Measurements from ENCODE around the gene DTX4. TPM values are rescaled to one million over a fixed set of nuclear protein-coding genes. Genes with fewer than 3 reads are reported as not detected.
A peak's percentile ranks its signal among the peaks of the same experiment; 100 is the strongest.

Gene DTX4
- total RNA-seq, 1 experiment from 2014 or later: 7.6 TPM

- TF ChIP-seq YY1 (IDR thresholded peaks at IDR 0.05; ENCODE audit: extremely low read depth, insufficient replicate concordance, low read depth, low read length) (no peak), EZH2 (IDR thresholded peaks at IDR 0.05) (no peak), ZNF274 (IDR thresholded peaks at IDR 0.05; ENCODE audit: low read depth, low read length) (no peak), SIN3A (IDR thresholded peaks at IDR 0.05; ENCODE audit: low read depth) (peak; percentile 91), CEBPB (IDR thresholded peaks at IDR 0.05; ENCODE audit: low read depth) (no peak)
Observed at GRCh38 chr11:59144579-59145345, 27.2 kb upstream of the DTX4 start (continued).

GRCh38 chr11:59145534-59145933 is 26.4 kb upstream of the DTX4 start:
- H3K9me2 ChIP-seq (ENCODE audit: insufficient read depth): no peaks in the 10 kb centered on the region
- 0 out of 2 replicates have a peak overlapping the region, but pooled peaks have one; percentile 75 for H3K27ac ChIP-seq (ENCODE audit: low read depth, low read length)
- RAD21 ChIA-PET (ENCODE audit: low non-redundant PET in 1 of 2, low total read pairs in 2 of 2, uncharacterized antibody in 2 of 2, unreplicated experiment in 2 of 2): interaction anchor here in 1 of 2 experiments (0.9 kb wide), 1 partner anchor 13 kb away, joined by 3 read pairs; no protein-coding TSS in a partner anchor
- ATAC-seq (no peak), DNase-seq (ENCODE audit: low read depth, low spot score) (no peak)
- H3K36me3 ChIP-seq (ENCODE audit: control insufficient read depth in 1 of 2, insufficient read depth in 2 of 2, low read length in 2 of 2): peaks cover 1 to 11% of the 10 kb centered on the region in 2 experiments
- CTCF ChIA-PET: interaction anchor here (1.9 to 7.7 kb wide), 3 partner anchors 10 to 26 kb away, joined by 10 to 59 read pairs (median 16); partner anchors contain the start of gene DTX4
- peak overlapping the region; percentile 55 to 79 for H3K4me3 ChIP-seq (replicated peaks in 1 of 2; ENCODE audit: low read depth in 1 of 2, low read length in 2 of 2)
- H3K4me1 ChIP-seq (ENCODE audit: control insufficient read depth in 1 of 2, insufficient read depth in 2 of 2, low read length in 2 of 2): peaks cover 15 to 34% of the 10 kb centered on the region in 2 experiments
- TSS peak; percentile 19 for BruUV-seq (replicated peaks)
- intact Hi-C loops (cut with micrococcal nuclease): loop anchor here (10.0 kb wide), 1 partner anchor 221 kb away; no protein-coding TSS in a partner anchor
- POLR2A ChIA-PET: interaction anchor here (1.4 kb wide), 1 partner anchor 12 kb away, joined by 6 read pairs; no protein-coding TSS in a partner anchor
- peak overlapping the region; percentile 84 for H3K4me2 ChIP-seq (ENCODE audit: low read length)
- H3K79me2 ChIP-seq (ENCODE audit: insufficient read depth, low read length): peaks cover 9% of the 10 kb centered on the region; the same call in 1 of the 2 replicates
- TF ChIP-seq CTCF (IDR thresholded peaks at IDR 0.05 in 2 of 3, conservative IDR thresholded peaks at IDR 0.05 in 1 of 3; ENCODE audit: borderline replicate concordance in 1 of 3, insufficient read depth in 1 of 3, low read depth in 2 of 3, low read length in 2 of 3) (no peak), ATF3 (IDR thresholded peaks at IDR 0.05) (no peak), ELF1 (IDR thresholded peaks at IDR 0.05; ENCODE audit: borderline replicate concordance, low read depth) (no peak), SIN3A (IDR thresholded peaks at IDR 0.05; ENCODE audit: low read depth) (no peak), CEBPB (IDR thresholded peaks at IDR 0.05; ENCODE audit: low read depth) (0 out of 2 replicates have a peak, but pooled peaks have one; percentile 7), SP1 (IDR thresholded peaks at IDR 0.05; ENCODE audit: low read depth) (no peak), ZNF274 (IDR thresholded peaks at IDR 0.05; ENCODE audit: low read depth, low read length) (no peak)
- H3K9me3 ChIP-seq (ENCODE audit: control insufficient read depth in 1 of 2, insufficient read depth in 1 of 2, low read depth in 1 of 2, low read length in 2 of 2): no peaks in the 10 kb centered on the region
- no peak overlapping the region for H2AFZ ChIP-seq (ENCODE audit: low read depth, low read length, poor library complexity, severe bottlenecking)
- H4K20me1 ChIP-seq (ENCODE audit: insufficient read depth): no peaks in the 10 kb centered on the region
- peak overlapping the region; percentile 61 for H3K9ac ChIP-seq (ENCODE audit: low read length)
- no peaks in the 10 kb centered on the region for H3K27me3 ChIP-seq (ENCODE audit: insufficient read depth, low read length)

Data from HCT116 (cell line).